GM19025 (cell line): ENCODE results near the gene CD34.
"Not testable (repeated sequence)": the region's sequence is repeated elsewhere in the genome, so short reads cannot be mapped to it uniquely, and the experiment has no call there.

Experiments
- ATAC-seq: cut with Tn5 transposase; IDR thresholded peaks from one replicate; pipeline ENCODE4 v1.9.1; 2021; ENCODE audit warnings: mild to moderate bottlenecking, low read depth, moderate library complexity; ENCODE audit not compliant: unreplicated experiment

Gene CD34

GRCh38 chr1:207878939-207879338, 32.0 kb downstream of the CD34 start:
- ATAC-seq, result no peak

- ATAC-seq, result not testable (repeated sequence)
Observed at GRCh38 chr1:207877914-207878313, 33.0 kb downstream of the CD34 start.

- no peak for ATAC-seq
Observed at GRCh38 chr1:207876131-207876530, 34.8 kb downstream of the CD34 start.

- no peak for ATAC-seq
Observed at GRCh38 chr1:207875532-207875931, 35.4 kb downstream of the CD34 start.

- no peak for ATAC-seq
Observed at GRCh38 chr1:207873055-207873890, 37.7 kb downstream of the CD34 start.

GRCh38 chr1:207872621-207873020, 38.3 kb downstream of the CD34 start:
- no peak for ATAC-seq

- ATAC-seq, result no peak
Observed at GRCh38 chr1:207871117-207871649, 39.7 kb downstream of the CD34 start.

- ATAC-seq, result no peak
Observed at GRCh38 chr1:207870306-207871031, 40.5 kb downstream of the CD34 start.

- ATAC-seq, result no peak
Observed at GRCh38 chr1:207869859-207870258, 41.1 kb downstream of the CD34 start.

- ATAC-seq, result peak; percentile 62
Observed at GRCh38 chr1:207868774-207869721, 41.9 kb downstream of the CD34 start.

GRCh38 chr1:207868251-207868773, 42.6 kb downstream of the CD34 start:
- ATAC-seq, result no peak

GRCh38 chr1:207867136-207868109, 43.5 kb downstream of the CD34 start:
- ATAC-seq, result no peak

GRCh38 chr1:207866471-207867135, 44.3 kb downstream of the CD34 start:
- ATAC-seq, result no peak

- ATAC-seq, result no peak
Observed at GRCh38 chr1:207863893-207864535, 46.9 kb downstream of the CD34 start.

GRCh38 chr1:207862241-207862787, 48.6 kb downstream of the CD34 start:
- ATAC-seq, result no peak

- ATAC-seq, result no peak
Observed at GRCh38 chr1:207861442-207862177, 49.3 kb downstream of the CD34 start.

- no peak for ATAC-seq
Observed at GRCh38 chr1:207860531-207860930, 50.4 kb downstream of the CD34 start.
